CD14-positive monocyte (primary cell): Measurements from ENCODE around the gene CYP46A1. TPM values are rescaled to one million over a fixed set of nuclear protein-coding genes. Genes with fewer than 3 reads are reported as not detected.

Experiments used
- DNase-seq, 3 donors: peaks; one replicate each; pipeline ENCODE4 v3.0.0-alpha.2; 2011 to 2022
- H2AFZ ChIP-seq: 2 replicates; pipeline ENCODE4 v1.6.0; 2012; ENCODE audit warnings: mild to moderate bottlenecking, low read depth, low read length, inconsistent platforms; ENCODE audit not compliant: insufficient read depth, poor library complexity, severe bottlenecking
- H3K27ac ChIP-seq, 2 donors: 1 replicate in 1 of 2; 2 replicates in 1 of 2; pipeline ENCODE4 v1.5.1; 2012 to 2013; ENCODE audit warnings: low read length in 2 of 2, control low read depth in 1 of 2, inconsistent platforms in 1 of 2, low read depth in 1 of 2, mild to moderate bottlenecking in 1 of 2
- H3K27me3 ChIP-seq, 2 donors: one replicate each; pipeline versions ENCODE4 v1.6.0 to v1.6.1; 2011 to 2013; ENCODE audit warnings: low read length in 2 of 2; ENCODE audit not compliant: control insufficient read depth in 2 of 2, insufficient read depth in 2 of 2
- H3K36me3 ChIP-seq, 2 donors: replicated peaks in 1 of 2; 1 replicate in 1 of 2; 2 replicates in 1 of 2; pipeline versions ENCODE4 v1.5.1 to v1.6.1; 2012 to 2013; ENCODE audit warnings: low read length in 2 of 2, control low read depth in 1 of 2, inconsistent platforms in 1 of 2, mild to moderate bottlenecking in 1 of 2; ENCODE audit not compliant: insufficient read depth in 2 of 2, control insufficient read depth in 1 of 2
- H3K4me1 ChIP-seq, 2 donors: 1 replicate in 1 of 2; 2 replicates in 1 of 2; pipeline versions ENCODE4 v1.5.1 to v1.6.1; 2012 to 2013; ENCODE audit warnings: low read length in 2 of 2, control low read depth in 1 of 2, inconsistent platforms in 1 of 2, mild to moderate bottlenecking in 1 of 2, moderate library complexity in 1 of 2; ENCODE audit not compliant: insufficient read depth in 2 of 2, control insufficient read depth in 1 of 2
- H3K4me2 ChIP-seq: replicated peaks from 2 replicates; pipeline ENCODE3; 2012; ENCODE audit warnings: low read length, moderate library complexity, mild to moderate bottlenecking; ENCODE audit not compliant: poor library complexity, severe bottlenecking; ENCODE audit errors: extremely low read depth
- H3K4me3 ChIP-seq, 3 experiments: fragments of 200-600 bp in 1 of 3; sonication (generic) in 1 of 3; replicated peaks in 1 of 3; 1 replicate in 2 of 3; 2 replicates in 1 of 3; pipeline ENCODE4 v1.5.1; 2011 to 2013; ENCODE audit warnings: low read length in 3 of 3, mild to moderate bottlenecking in 3 of 3, control low read depth in 2 of 3, low read depth in 2 of 3, inconsistent platforms in 1 of 3, moderate library complexity in 1 of 3
- H3K79me2 ChIP-seq: 2 replicates; pipeline ENCODE4 v1.6.0; 2012; ENCODE audit warnings: mild to moderate bottlenecking, control low read depth, inconsistent platforms, low read length, moderate library complexity; ENCODE audit not compliant: insufficient read depth
- H3K9ac ChIP-seq: 2 replicates; pipeline ENCODE4 v1.6.0; 2017; ENCODE audit warnings: low read length, mild to moderate bottlenecking; ENCODE audit not compliant: insufficient read depth, poor library complexity, severe bottlenecking
- H3K9me3 ChIP-seq, 2 donors: replicated peaks in 1 of 2; 1 replicate in 1 of 2; 2 replicates in 1 of 2; pipeline versions ENCODE4 v1.5.1 to v1.6.1; 2012 to 2013; ENCODE audit warnings: low read length in 2 of 2, control low read depth in 1 of 2; ENCODE audit not compliant: control insufficient read depth in 1 of 2, insufficient read depth in 1 of 2
- H4K20me1 ChIP-seq: 2 replicates; pipeline ENCODE4 v1.6.0; 2012; ENCODE audit warnings: mild to moderate bottlenecking, low read length, control low read depth, moderate library complexity; ENCODE audit not compliant: insufficient read depth
- H3K27ac Mint-ChIP-seq, 7 donors: one replicate each; pipeline ENCODE4 v1.8.0; 2020; ENCODE audit warnings: mild to moderate bottlenecking in 7 of 7, mixed read lengths in 7 of 7, moderate library complexity in 6 of 7, inconsistent platforms in 2 of 7
- H3K27me3 Mint-ChIP-seq, 3 donors: one replicate each; pipeline ENCODE4 v1.8.0; 2021 to 2022; ENCODE audit warnings: low read depth in 3 of 3, mild to moderate bottlenecking in 3 of 3, mixed read lengths in 3 of 3, moderate library complexity in 3 of 3, inconsistent platforms in 1 of 3
- H3K36me3 Mint-ChIP-seq, 2 donors: one replicate each; pipeline ENCODE4 v1.8.0; 2020; ENCODE audit warnings: mixed read lengths in 2 of 2, inconsistent platforms in 1 of 2, mild to moderate bottlenecking in 1 of 2
- H3K4me1 Mint-ChIP-seq: one replicate; pipeline ENCODE4 v1.8.0; 2020; ENCODE audit warnings: mild to moderate bottlenecking, mixed read lengths
- H3K4me3 Mint-ChIP-seq, 2 donors: one replicate each; pipeline ENCODE4 v1.8.0; 2020; ENCODE audit warnings: mild to moderate bottlenecking in 2 of 2, mixed read lengths in 2 of 2, moderate library complexity in 1 of 2
- H3K9me3 Mint-ChIP-seq, 7 donors: one replicate each; pipeline ENCODE4 v1.8.0; 2020 to 2022; ENCODE audit warnings: mixed read lengths in 7 of 7, mild to moderate bottlenecking in 6 of 7, moderate library complexity in 6 of 7, inconsistent platforms in 2 of 7
- CTCF ChIP-seq: fragments of 200-600 bp; IDR thresholded peaks from one replicate; pipeline ENCODE4 v1.8.0; 2022; ENCODE audit warnings: antibody characterized with exemption, mild to moderate bottlenecking
- WGBS: methylation state at CpG from one replicate; pipeline ENCODE4 v1.1.5; 2013; ENCODE audit warnings: missing lambda C conversion rate; ENCODE audit not compliant: insufficient coverage; 5-methylcytosine and 5-hydroxymethylcytosine counted together
- intact Hi-C, 2 donors: fragments of 100-400 bp; cut with micrococcal nuclease; formaldehyde crosslinking; loops; one replicate each; pipeline versions ENCODE4 v1.15.0 to v1.15.1; 2023
- polyA plus RNA-seq, 3 donors: library from polyadenylated mRNA; depleted of rRNA in 1 of 3; unstranded in 2 of 3; stranded (reverse) in 1 of 3; fragments of 300-500 nt in 2 of 3; fragments of >200 nt in 1 of 3; fragmentation: Illumina TruSeq in 2 of 3; gene quantifications; 1 replicate in 2 of 3; 2 replicates in 1 of 3; pipeline ENCODE4 v1.2.3, GENCODE V29; 2012 to 2021

CYP46A1 gene
- polyA plus RNA-seq, 3 donors: not detected

DNA sequence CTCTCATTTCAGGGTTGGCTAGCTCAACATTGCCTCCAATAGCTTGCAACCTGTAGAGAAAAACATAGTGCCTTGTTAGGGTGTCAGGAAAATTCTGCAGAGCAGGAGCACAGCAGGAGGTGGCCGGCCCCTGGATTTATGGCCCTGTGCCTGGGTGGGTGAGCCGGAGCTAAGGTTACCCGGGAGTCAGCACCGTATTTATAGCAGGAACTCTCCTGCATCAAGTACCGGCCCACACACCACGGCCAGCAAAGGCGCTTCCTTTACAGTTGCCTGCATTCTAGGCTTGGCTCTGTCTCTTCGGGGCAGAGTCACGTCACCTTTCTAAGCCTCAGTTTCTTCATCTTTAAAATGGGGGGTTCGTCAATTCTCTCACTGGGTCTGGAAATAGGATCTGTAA is 56.3 kb downstream of the CYP46A1 start:
- H3K36me3 Mint-ChIP-seq: no peaks in the 10 kb centered on the region
- H3K9me3 Mint-ChIP-seq: no peaks in the 10 kb centered on the region
- H4K20me1 ChIP-seq: no peaks in the 10 kb centered on the region
- DNase-seq: no peak
- H3K4me3 ChIP-seq: no peak overlapping the region
- H3K4me3 Mint-ChIP-seq: no peak overlapping the region
- no peak overlapping the region for H3K9ac ChIP-seq
- H2AFZ ChIP-seq: no peak overlapping the region
- H3K27me3 ChIP-seq: peaks cover 4 to 26% of the 10 kb centered on the region in 2 donors
- peaks cover 44 to 57% (median 46%) of the 10 kb centered on the region in 3 donors for H3K27me3 Mint-ChIP-seq
- no peak for TF ChIP-seq CTCF
- WGBS: 37% methylated on average over 8 of the region's 10 CpGs
- no peak overlapping the region for H3K4me2 ChIP-seq
- no peak overlapping the region for H3K27ac Mint-ChIP-seq
- no peaks in the 10 kb centered on the region for H3K9me3 ChIP-seq
- H3K4me1 ChIP-seq: no peaks in the 10 kb centered on the region
- H3K79me2 ChIP-seq: no peaks in the 10 kb centered on the region
- H3K4me1 Mint-ChIP-seq: no peaks in the 10 kb centered on the region
- H3K36me3 ChIP-seq: no peaks in the 10 kb centered on the region
- no peak overlapping the region for H3K27ac ChIP-seq
- intact Hi-C loops: no loop called here

GRCh38 chr14:99741227-99741976 is 57.3 kb downstream of the CYP46A1 start:
- Histone ChIP-seq H3K27me3 (peaks cover 4 to 30% of the 10 kb centered on the region in 2 donors), H3K9me3 (no peaks in the 10 kb centered on the region), H4K20me1 (no peaks in the 10 kb centered on the region), H3K79me2 (no peaks in the 10 kb centered on the region), H2AFZ (no peak overlapping the region), H3K36me3 (no peaks in the 10 kb centered on the region), H3K9ac (no peak overlapping the region), H3K4me2 (no peak overlapping the region), H3K27ac (no peak overlapping the region), H3K4me1 (no peaks in the 10 kb centered on the region), H3K4me3 (no peak overlapping the region)
- DNase-seq: no peak
- WGBS: 91% methylated on average over 9 of the region's 14 CpGs
- H3K36me3 Mint-ChIP-seq: no peaks in the 10 kb centered on the region
- intact Hi-C loops: no loop called here
- peaks cover 45 to 59% (median 53%) of the 10 kb centered on the region in 3 donors for H3K27me3 Mint-ChIP-seq
- no peak for TF ChIP-seq CTCF
- H3K4me1 Mint-ChIP-seq: no peaks in the 10 kb centered on the region
- H3K27ac Mint-ChIP-seq: no peak overlapping the region
- H3K4me3 Mint-ChIP-seq: no peak overlapping the region
- no peaks in the 10 kb centered on the region for H3K9me3 Mint-ChIP-seq
